ENCODE results near the gene FLOT2. TPM values are rescaled to one million over a fixed set of nuclear protein-coding genes. Genes with fewer than 3 reads are reported as not detected.

FLOT2 gene
- total and polyA plus RNA-seq, 2 of the 8 experiments (the other 6 are each of a cell fraction or from before 2014, with no cell fraction given) = 116 to 189 TPM

- WGBS, 2 experiments (ENCODE audit: extremely low coverage in 1 of 2, insufficient coverage in 1 of 2, insufficient read length in 1 of 2, insufficient replicate concordance in 2 of 2, low coverage in 1 of 2, low lambda C conversion rate in 2 of 2, missing lambda C conversion rate in 1 of 2) = 93% methylated on average over 2 of the region's 2 CpGs; no CpG with 5 or more reads in 1 of the 2 experiments
- POLR2A ChIA-PET (ENCODE audit: partially characterized antibody) = interaction anchor here (0.9 to 6.8 kb wide), 5 partner anchors 10 to 203 kb away, joined by 3 to 29 read pairs (median 4); no protein-coding TSS in a partner anchor
Observed at GRCh38 chr17:28928061-28928460, 30.5 kb upstream of the FLOT2 start.

More at GRCh38 chr17:28928061-28928460, 30.5 kb upstream of the FLOT2 start:
- H4K5ac ChIP-seq (ENCODE audit: insufficient read length, low read depth, low read length) = no peak overlapping the region
- no peak overlapping the region for H3K9ac ChIP-seq (replicated peaks in 1 of 4; ENCODE audit: extremely low read depth in 1 of 4, low read depth in 3 of 4, low read length in 3 of 4)
- H2BK120ac ChIP-seq (replicated peaks; ENCODE audit: low read depth, low read length) = no peak overlapping the region
- CTCF ChIA-PET (ENCODE audit: partially characterized antibody) = interaction anchor here (0.8 to 16.4 kb wide), 9 partner anchors 11 to 186 kb away, joined by 3 to 123 read pairs (median 4); no protein-coding TSS in a partner anchor
- no peak overlapping the region for H2BK20ac ChIP-seq (ENCODE audit: low read length)
- peaks cover 8 to 43% (median 27%) of the 10 kb centered on the region in 4 experiments for H3K36me3 ChIP-seq (ENCODE audit: control insufficient read depth in 2 of 4, insufficient read depth in 4 of 4, low read length in 3 of 4)
- peaks cover 10 to 20% of the 10 kb centered on the region in 2 experiments for H4K20me1 ChIP-seq (replicated peaks in 1 of 2; ENCODE audit: control insufficient read depth in 1 of 2, insufficient read depth in 2 of 2, low read length in 2 of 2)
- H3K4me1 ChIP-seq (replicated peaks in 1 of 4; ENCODE audit: control insufficient read depth in 3 of 4, insufficient read depth in 4 of 4, low read length in 3 of 4) = no peaks in the 10 kb centered on the region
- no peak overlapping the region for H2AK5ac ChIP-seq (ENCODE audit: low read depth, low read length)
- H2BK12ac ChIP-seq (ENCODE audit: low read depth, low read length) = no peak overlapping the region
- no peak for TF ChIP-seq JUN (IDR thresholded peaks at IDR 0.05; ENCODE audit: low read depth, low read length)
- no peak for TF ChIP-seq ZNF274 (IDR thresholded peaks at IDR 0.05; ENCODE audit: borderline replicate concordance, extremely low read depth, low read length)
- TF ChIP-seq CTBP2 (IDR thresholded peaks at IDR 0.05; ENCODE audit: borderline replicate concordance, insufficient read depth, insufficient read length, low read length) = no peak
- no peak for TF ChIP-seq HDAC2 (IDR thresholded peaks at IDR 0.05; ENCODE audit: borderline replicate concordance in 1 of 2, low read depth in 2 of 2, low read length in 2 of 2)
- TF ChIP-seq JUND (IDR thresholded peaks at IDR 0.05; ENCODE audit: low read length) = no peak
- TF ChIP-seq CEBPB (IDR thresholded peaks at IDR 0.05; ENCODE audit: low read depth, low read length) = no peak
- no peak for TF ChIP-seq EZH2 (IDR thresholded peaks at IDR 0.05; ENCODE audit: low read depth, low read length, severe bottlenecking)
- TF ChIP-seq POU5F1 (IDR thresholded peaks at IDR 0.05; ENCODE audit: low read depth, low read length) = no peak
- no peak for TF ChIP-seq SP1 (IDR thresholded peaks at IDR 0.05; ENCODE audit: low read depth, low read length)
- no peak for TF ChIP-seq BACH1 (IDR thresholded peaks at IDR 0.05; ENCODE audit: low read length)
- no peak for TF ChIP-seq TCF12 (IDR thresholded peaks at IDR 0.05; ENCODE audit: low read depth, low read length)
- TF ChIP-seq MAFK (IDR thresholded peaks at IDR 0.05; ENCODE audit: low read depth, low read length) = no peak
- H3K23ac ChIP-seq (ENCODE audit: insufficient read length) = no peak overlapping the region
- FAIRE-seq = no peak
- no peak overlapping the region for H3K56ac ChIP-seq (replicated peaks; ENCODE audit: insufficient read length, low read depth, low read length)
- H3K4ac ChIP-seq (replicated peaks; ENCODE audit: insufficient read length, low read depth, low read length) = no peak overlapping the region
- no peak overlapping the region for H4K8ac ChIP-seq (ENCODE audit: extremely low read depth, insufficient read depth, low read length)
- H3K4me3 ChIP-seq (ENCODE audit: extremely low read depth in 1 of 4, insufficient read depth in 2 of 4, low read depth in 3 of 4, low read length in 4 of 4) = no peak overlapping the region
- H2BK5ac ChIP-seq (ENCODE audit: low read depth, low read length) = no peak overlapping the region
- H3K18ac ChIP-seq (ENCODE audit: extremely low read depth, low read length) = no peak overlapping the region
- no peak overlapping the region for H3K4me2 ChIP-seq (ENCODE audit: insufficient read depth in 1 of 2, low read depth in 2 of 2, low read length in 2 of 2)
- no peak overlapping the region for H3K27ac ChIP-seq (ENCODE audit: low read depth, low read length)
- peaks cover 14 to 74% of the 10 kb centered on the region in 2 experiments for H3K79me2 ChIP-seq (ENCODE audit: control insufficient read depth in 1 of 2, insufficient read depth in 2 of 2, low read length in 2 of 2)
- H2AFZ ChIP-seq (ENCODE audit: low read length) = no peak overlapping the region
- no peak overlapping the region for H2BK15ac ChIP-seq (ENCODE audit: low read length)
- H3K9me3 ChIP-seq (ENCODE audit: insufficient read depth in 2 of 2, low read depth in 1 of 2, low read length in 1 of 2) = no peaks in the 10 kb centered on the region
- H3K23me2 ChIP-seq (ENCODE audit: low read depth, low read length) = no peaks in the 10 kb centered on the region
- H3K14ac ChIP-seq (ENCODE audit: insufficient read length) = no peak overlapping the region
- H3K27me3 ChIP-seq (replicated peaks in 1 of 4; ENCODE audit: control insufficient read depth in 3 of 4, extremely low read depth in 1 of 4, insufficient read depth in 3 of 4, low read length in 3 of 4) = no peaks in the 10 kb centered on the region
- peaks cover 21% of the 10 kb centered on the region for H3K79me1 ChIP-seq (ENCODE audit: low read depth, low read length)
- H4K91ac ChIP-seq (replicated peaks; ENCODE audit: insufficient read length, low read length) = no peak overlapping the region
- no peak for DNase-seq (ENCODE audit: low read depth in 1 of 2, low spot score in 2 of 2)

All from H1 (cell line).